Measurements from ENCODE around the gene HSF5. TPM values are rescaled to one million over a fixed set of nuclear protein-coding genes. Genes with fewer than 3 reads are reported as not detected.

Gene HSF5
- total and polyA plus RNA-seq, 8 donors, result 0.18 TPM; not detected in 7

GRCh38 chr17:58452738-58453137, 35.5 kb downstream of the HSF5 start:
- Histone ChIP-seq H3K4me3 (no peak overlapping the region), H3K9me3 (no peaks in the 10 kb centered on the region), H3K27ac (no peak overlapping the region), H3K4me1 (no peaks in the 10 kb centered on the region), H3K36me3 (no peaks in the 10 kb centered on the region), H3K27me3 (no peaks in the 10 kb centered on the region)
- no peak for DNase-seq
- TF ChIP-seq CTCF (IDR thresholded peaks at IDR 0.05), result no peak
- no peak for TF ChIP-seq POLR2A (IDR thresholded peaks at IDR 0.05)
- TF ChIP-seq EP300 (IDR thresholded peaks at IDR 0.05), result no peak
- TF ChIP-seq POLR2AphosphoS5 (IDR thresholded peaks at IDR 0.05), result no peak
- intact Hi-C loops (cut with DNase I; ENCODE audit: low total_unique reads), result no loop called here
- WGBS, 5 donors, result 85 to 95% (median 89%) methylated on average over 1 of the region's 1 CpG

- WGBS, 5 donors, result 68 to 74% (median 72%) methylated on average over 9 of the region's 9 CpGs
- Histone ChIP-seq H3K4me1 (no peaks in the 10 kb centered on the region), H3K27ac (no peak overlapping the region), H3K9me3 (no peaks in the 10 kb centered on the region), H3K4me3 (no peak overlapping the region), H3K36me3 (no peaks in the 10 kb centered on the region), H3K27me3 (no peaks in the 10 kb centered on the region)
- TF ChIP-seq CTCF (IDR thresholded peaks at IDR 0.05), result peak in 5 of 7 experiments; percentile 43 to 72 (median 64)
- no peak for TF ChIP-seq POLR2AphosphoS5 (IDR thresholded peaks at IDR 0.05)
- DNase-seq, result peak; percentile 80 to 88
- intact Hi-C loops (cut with DNase I; ENCODE audit: low total_unique reads), result loop anchor here (10.0 kb wide), 1 partner anchor 133 kb away; no protein-coding TSS in a partner anchor
These were observed 40.9 kb downstream of the HSF5 start for GRCh38 chr17:58447039-58447975.

- no peak overlapping the region for H3K4me3 ChIP-seq
- H3K27ac ChIP-seq, result no peak overlapping the region
- H3K27me3 ChIP-seq, result no peaks in the 10 kb centered on the region
- H3K4me1 ChIP-seq, result no peaks in the 10 kb centered on the region
- no peak for DNase-seq
- 80 to 90% (median 83%) methylated on average over 6 of the region's 6 CpGs for WGBS, 5 donors
- TF ChIP-seq EP300 (IDR thresholded peaks at IDR 0.05), result no peak
- no peak for TF ChIP-seq CTCF (IDR thresholded peaks at IDR 0.05)
- no peak for TF ChIP-seq POLR2A (IDR thresholded peaks at IDR 0.05)
- no peak for TF ChIP-seq POLR2AphosphoS5 (IDR thresholded peaks at IDR 0.05)
- H3K36me3 ChIP-seq, result no peaks in the 10 kb centered on the region
- no peaks in the 10 kb centered on the region for H3K9me3 ChIP-seq
- intact Hi-C loops (cut with DNase I; ENCODE audit: low total_unique reads), result loop anchor here (10.0 kb wide), 1 partner anchor 131 kb away; no protein-coding TSS in a partner anchor
These were observed 42.1 kb downstream of the HSF5 start for GRCh38 chr17:58446086-58446485.

- no peak for DNase-seq
- Histone ChIP-seq H3K36me3 (no peaks in the 10 kb centered on the region), H3K4me3 (no peak overlapping the region), H3K27me3 (peaks cover 0 to 3% (median 0%) of the 10 kb centered on the region in 3 donors), H3K27ac (no peak overlapping the region), H3K9me3 (no peaks in the 10 kb centered on the region), H3K4me1 (no peaks in the 10 kb centered on the region)
- 56 to 75% (median 67%) methylated on average over 5 of the region's 5 CpGs for WGBS, 5 donors
- TF ChIP-seq EP300 (IDR thresholded peaks at IDR 0.05) (no peak), POLR2A (IDR thresholded peaks at IDR 0.05) (no peak), POLR2AphosphoS5 (IDR thresholded peaks at IDR 0.05) (no peak), CTCF (IDR thresholded peaks at IDR 0.05) (no peak)
- intact Hi-C loops (cut with DNase I; ENCODE audit: low total_unique reads), result no loop called here
These were observed 51.4 kb downstream of the HSF5 start for GRCh38 chr17:58436805-58437239.

All from stomach (tissue), 9 donors.